HUDEP-2 (cell line): ENCODE measurements around the gene VAV3.

Experiments
- DNase-seq, 76 experiments: peaks; one replicate each; lab custom pipeline; 2025; ENCODE audit not compliant: unreplicated experiment in 76 of 76; lab: John Stamatoyannopoulos, UW

The VAV3 gene

DNA sequence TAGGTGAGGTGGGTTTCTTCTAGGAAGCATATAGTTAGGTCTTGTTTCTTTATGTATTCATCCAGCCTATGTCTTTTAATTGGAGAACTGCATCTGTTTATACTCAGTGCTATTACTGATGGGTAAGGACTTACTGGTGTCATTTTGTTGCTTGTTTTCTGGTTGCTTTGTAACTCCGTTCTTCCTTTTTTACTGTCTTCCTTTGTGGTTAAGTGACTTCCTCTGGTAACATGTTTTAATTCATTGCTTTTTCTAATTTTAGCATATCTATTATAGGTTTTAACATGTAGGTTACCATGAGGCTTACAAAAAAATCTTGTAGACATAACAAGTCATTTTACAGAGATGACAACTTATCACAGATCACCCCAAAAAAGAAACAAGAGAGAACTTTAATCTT lies 160.8 kb downstream of the VAV3 start:
- DNase-seq = no peak

DNA sequence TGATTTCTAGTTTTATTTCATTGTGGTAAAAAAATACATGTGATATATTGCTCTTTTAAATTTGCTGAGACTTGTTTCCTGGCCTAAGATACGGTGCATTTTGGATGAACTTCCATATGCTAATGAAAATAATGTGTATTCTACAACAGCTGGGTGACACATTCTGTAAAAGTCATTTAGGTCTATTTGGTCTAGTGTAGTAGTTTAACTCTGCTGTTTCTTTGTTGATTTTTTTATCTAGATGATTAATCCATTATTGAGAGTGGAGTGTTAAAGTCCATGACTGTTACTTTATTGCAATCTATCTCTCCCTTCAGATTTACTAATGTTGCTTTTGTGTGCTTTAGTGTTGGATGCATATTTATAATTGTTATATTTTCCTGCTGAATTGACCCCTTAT lies 161.4 kb downstream of the VAV3 start:
- no peak for DNase-seq

DNA sequence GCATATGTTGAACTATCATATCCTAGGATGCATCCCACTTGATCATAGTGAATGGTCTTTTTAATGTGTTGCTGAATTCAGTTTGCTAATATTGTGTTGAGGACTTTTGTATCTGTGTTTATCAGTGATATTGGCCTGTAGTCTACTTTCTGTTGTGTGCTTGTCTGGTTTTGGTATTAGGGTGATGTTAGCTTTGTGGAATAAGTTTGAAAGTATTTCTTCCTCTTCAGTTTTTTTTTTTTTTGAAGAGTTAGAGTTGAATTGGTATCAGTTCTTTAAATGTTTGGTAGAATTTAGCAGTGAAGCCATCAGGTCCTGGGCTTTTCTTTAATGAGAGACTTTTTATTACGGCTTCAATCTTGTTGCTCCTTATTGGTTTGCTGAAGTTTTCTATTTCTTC lies 162.3 kb downstream of the VAV3 start:
- no peak for DNase-seq

DNA sequence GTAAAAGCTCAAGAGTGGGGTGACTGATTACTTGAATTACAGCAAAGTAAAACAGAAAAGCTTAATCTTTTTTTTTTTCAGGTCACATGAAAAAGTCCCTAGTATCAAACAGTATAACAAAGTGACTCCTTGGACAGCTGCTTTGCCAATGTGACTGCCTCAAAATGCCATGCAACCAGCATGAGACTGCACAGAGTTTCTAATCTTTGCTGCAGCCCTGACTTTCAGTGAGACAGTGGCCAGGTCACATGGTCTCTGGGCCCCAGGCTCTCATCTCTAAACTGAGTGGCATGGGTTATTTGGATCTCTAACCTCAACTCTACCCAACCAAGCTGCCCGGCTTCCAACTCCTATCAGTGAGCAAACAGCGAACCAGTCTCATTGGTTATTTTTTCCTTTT lies 169.0 kb downstream of the VAV3 start:
- peak in 1 of 76 experiments; percentile 11 for DNase-seq

DNA sequence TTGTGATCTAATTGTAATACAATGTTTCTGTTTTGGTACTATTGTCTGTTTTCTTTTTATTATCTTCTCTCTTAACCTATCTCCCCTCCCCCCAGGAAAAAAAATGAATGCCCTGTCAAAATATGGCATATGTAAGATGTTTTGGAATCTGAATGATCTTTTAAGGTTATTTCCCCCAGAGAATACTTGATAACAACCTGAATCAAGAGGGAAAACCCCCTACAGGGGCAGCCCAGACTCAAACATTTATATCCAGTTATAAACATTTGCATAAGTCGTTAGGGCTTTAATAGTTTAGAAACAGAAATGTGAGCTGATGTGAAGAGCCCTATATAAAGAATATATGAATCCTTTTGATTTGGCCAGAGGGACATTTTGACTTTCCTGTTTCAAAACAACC lies 169.5 kb downstream of the VAV3 start:
- DNase-seq = no peak

DNA sequence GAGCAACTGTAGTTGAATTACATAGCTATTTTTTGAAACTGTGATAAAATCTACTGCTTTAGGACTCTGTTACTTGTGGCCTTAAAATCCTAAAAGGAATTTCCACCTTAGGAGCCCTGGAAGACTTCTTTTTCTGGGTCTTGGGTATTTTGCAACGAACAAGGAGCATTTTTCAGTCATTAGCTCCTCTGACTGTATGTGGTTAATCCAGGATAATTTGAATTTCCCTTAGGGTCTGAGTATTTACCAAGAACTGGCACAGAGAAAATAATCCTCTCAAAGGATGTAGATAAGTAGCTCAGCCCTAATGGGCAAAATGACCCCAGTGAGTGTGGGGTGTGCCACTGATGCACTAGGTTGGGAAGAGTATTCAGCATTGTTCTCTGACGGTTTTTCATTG lies 170.4 kb downstream of the VAV3 start:
- DNase-seq = no peak

DNA sequence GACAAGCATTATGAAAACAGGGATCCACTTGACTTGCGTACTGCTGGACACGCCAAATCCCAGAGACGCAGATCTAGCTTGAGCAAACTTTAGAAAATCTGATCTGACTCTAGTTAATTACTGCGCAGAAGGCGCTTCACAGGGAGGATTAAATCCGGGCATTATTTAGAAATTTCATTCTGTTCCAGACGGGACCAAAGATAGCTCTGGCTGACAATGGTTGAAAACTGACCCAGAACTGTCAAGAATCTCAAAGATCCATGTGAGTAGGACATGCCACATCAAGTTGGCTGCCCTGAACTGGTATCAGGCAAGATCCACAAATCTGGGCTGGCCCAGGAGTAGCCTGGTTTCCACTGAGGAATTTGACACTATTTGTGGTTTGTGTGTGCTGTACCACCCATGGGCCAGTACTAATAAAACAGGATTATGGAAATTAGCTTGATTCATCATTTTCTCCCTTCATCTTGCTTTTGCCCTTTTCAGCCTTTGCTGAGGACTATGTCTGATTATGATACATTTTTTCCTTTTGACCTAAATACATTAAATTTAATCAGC lies 171.0 kb downstream of the VAV3 start:
- DNase-seq = no peak

DNA sequence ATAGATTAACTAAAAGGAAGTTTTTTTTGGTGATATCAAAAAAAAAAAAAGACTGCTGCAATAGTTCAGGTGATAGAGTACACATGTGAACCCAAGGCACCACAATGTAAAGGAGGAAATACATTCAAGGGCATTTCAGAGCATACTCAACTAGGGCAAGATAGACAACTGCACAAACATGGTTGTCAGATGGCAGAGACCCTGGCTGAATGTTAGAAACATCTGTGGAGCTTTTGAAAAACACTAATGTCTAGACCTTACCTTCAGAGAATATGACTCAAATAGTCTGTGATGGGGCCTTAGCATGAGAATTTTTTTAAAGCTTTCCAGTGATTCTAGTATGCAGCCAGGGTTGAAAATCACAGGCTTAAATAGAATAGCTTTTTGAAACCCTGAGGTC lies 173.6 kb downstream of the VAV3 start:
- no peak for DNase-seq

DNA sequence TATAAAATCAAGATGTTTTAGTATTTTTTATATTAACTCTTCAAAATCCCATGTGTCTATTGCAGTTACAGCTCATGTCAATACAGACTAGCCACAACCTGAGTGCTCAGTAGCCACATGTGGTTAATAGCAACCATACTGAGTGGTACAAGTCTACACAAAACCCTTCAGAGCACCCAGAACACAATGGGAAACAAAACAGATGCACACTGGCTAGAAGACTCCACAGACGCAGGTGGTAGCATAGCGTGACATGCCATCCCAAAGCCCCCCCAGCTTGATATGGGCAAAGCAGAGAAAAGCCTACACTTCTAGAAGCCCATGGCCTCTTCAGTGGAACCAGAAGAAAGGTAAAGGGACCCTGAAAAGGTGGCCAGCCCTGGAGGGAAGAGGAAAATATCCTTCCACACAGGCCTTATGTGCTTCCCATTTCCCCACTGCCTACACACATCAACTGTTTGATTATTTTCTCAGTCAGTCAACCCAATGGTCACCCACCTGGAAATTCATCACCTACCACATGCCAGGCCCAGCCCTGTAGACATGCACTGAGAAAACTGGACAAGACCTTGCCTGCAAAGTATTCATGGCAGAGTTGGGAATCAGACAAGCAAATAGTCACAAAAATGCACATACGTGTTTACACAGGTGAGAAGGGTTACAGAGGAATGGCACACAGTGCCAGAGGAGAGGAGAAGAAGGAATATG lies 175.0 kb downstream of the VAV3 start:
- no peak for DNase-seq

DNA sequence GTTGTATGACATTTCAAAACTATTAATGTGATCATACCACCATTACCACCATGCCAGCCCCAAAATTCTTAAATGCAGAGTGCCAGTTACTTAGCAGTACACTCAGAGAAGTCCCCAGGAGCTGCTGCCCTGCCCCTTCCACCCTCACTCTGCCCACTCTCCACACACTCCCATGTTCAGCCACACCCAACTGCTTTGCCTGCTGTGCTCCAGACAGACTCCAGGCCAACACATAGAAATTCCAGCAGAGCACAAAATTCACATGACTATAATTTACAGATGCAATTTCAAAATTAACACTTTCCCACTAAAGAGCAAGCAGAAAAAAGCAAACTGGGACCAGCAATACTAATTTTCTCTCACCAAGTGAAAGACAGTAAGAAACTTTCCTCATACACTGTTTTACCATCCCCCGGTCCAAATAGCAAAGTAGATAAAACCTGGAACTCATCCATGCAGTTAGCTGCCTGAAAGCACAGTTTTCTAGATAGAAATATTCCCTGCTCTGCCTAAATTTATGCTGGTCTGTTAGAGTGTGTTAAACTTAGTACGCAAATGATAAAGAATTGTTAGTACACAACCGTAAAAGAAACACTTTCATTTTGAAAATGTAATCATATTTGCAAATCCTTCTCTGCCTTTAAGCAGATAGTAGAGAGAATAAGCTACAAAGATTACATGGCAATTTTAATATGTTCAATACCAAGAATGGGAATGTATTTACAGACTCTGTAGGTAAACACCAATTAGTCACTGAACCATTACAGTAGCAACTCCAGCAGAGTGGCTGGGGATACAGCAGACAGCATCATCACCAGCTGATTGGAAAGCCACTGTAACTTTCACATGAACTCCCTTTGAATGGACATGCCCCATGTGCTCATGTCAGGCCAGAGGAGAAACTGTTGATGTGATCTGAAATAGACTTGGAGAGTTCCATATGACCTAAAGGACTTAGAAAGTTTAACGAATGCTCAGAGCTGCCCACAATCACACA lies 176.5 kb downstream of the VAV3 start:
- peak in 1 of 76 experiments; percentile 2 for DNase-seq

DNA sequence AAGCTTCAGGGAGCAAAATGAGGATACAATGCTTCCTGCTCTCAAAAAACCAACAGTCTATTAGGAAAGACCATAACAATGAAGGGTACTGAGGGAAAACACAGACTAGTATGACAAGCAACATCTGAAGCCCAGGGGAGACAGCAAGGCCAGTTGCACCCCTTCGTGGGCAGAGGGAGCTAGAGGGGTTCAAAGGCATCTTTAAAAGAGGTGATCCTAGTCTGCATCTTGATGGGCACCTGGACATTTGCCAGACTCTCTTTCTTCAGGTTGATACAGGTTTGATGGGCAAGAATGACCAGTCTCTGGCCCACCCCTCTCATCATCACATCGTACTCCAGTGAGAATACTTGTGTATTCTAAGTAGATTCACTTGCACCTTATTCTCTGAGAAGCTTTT lies 177.7 kb downstream of the VAV3 start:
- DNase-seq = peak in 7 of 76 experiments; percentile 0 to 26 (median 3)

DNA sequence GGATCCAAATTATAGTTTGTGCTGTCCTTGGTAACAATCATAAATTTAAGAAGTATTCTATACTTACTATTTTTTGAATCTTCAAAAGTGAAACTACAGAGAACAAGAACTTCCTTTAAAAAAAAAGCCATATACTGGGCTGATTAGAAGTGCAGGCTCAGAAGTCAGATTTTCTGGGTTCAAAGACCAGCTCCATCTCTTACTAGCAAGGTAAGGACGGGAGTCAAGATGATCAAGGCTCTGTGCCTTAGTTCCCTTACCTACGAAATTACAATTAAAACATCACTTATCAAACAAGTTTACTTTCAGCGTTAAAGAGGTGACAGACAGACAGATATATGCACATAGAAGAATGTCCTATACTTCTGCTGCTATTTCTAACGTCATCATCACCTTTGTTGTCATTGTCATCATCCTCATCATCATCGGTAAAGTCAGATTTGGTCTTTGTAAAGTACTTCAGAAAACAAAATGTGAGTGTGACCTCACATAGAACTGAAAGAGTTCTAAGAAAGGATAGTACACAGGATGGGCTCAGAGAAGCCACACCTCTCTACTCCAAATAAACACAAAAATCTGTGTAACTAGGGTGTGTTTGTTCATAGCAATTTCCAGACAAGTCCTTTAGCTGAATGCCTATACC lies 178.7 kb downstream of the VAV3 start:
- DNase-seq = no peak

DNA sequence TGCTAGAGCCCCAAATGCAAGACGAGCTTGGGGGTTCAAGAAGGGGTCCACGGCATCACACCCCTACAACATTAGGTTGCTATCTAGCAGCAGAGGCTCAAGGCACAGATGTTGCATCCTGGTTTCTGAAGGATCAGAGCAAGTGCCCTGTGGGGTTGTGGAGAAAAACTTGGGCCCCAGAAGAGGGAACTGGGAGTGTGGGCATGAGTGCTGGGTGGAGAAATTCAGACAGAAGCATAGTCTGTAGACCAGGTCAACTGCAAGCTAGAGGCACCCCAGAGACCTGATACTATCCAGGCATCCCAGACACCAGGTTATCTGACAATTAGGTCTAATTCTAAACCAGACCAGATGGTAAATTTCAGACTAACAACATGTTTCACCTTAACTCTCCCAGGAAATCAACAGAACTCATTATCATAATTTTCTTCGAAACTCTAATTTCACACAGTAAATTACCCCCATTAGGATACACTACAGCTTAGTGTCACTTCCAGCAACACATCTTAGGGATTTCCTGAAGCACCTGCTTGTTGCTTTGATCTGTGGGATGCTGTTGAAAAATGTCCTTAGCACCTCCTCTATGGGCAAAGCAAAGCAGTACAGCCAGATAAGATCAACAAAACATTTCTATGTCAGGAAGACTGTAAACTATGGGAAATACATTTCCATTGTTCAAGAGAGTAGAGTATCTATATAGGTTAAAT lies 179.3 kb downstream of the VAV3 start:
- no peak for DNase-seq

DNA sequence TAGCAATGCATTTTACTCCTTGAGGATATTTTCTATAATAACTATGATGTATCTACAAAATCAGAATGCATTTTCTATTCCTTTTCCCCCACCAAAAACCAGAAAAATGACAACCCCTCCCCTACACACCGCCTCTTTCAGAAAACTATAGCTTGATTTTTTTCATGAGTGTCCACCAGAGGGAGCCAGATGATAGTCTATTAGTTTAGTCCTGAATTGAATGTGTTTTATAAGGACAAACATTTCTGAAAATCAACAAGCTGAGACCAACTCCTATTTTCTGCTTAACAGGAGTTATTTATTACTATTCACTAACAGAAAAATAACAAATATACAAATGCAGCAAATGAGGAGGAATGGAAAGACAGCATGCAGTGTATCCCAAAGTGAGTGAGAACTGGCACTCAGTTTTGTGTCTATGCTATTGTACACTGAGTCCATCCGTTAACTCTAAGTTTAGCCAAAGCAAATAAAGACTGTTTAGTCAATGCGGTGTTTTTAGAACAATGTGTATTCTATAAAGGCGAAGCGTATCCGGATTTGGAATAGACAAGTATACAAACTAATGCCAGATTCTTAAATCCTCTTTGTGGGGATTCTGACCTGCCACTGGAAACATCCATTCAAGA lies 182.6 kb downstream of the VAV3 start:
- DNase-seq = peak in 25 of 76 experiments; percentile 0 to 60 (median 28)

DNA sequence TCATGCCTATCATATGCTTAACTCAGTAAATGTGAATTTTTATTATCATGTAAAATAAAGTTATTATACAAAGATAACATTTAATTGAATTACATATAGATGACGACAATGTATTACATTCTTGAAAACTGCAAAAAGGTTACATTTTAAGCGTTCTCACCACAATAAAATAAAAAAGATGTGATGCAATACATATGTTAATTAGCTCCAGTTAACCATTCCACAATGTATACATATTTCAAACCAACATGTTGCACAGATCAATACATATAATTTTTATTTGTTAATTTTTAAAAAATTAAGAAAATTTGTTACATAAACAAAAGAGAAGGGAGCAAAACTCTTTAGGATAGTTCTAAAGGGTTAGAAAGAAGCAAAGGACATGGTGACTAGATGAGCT lies 183.7 kb downstream of the VAV3 start:
- DNase-seq = no peak

DNA sequence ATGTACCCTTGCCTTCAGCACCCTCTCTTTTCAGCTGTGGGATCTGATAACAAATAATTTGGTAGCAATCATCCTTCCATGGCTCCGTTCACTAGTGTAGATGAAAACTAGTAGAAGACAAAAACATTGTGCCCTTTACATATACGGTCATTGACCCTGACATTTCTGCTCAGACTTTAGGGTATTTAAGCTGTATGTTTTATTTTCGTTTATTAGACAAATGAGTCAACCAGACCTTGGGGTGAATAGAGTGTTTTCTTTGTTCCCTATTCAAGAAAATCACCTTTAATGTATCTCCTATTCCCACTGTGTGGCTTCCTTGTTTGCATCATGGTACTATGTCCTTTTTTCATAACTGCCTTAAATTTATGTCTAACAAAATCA lies 187.3 kb downstream of the VAV3 start:
- DNase-seq = no peak

DNA sequence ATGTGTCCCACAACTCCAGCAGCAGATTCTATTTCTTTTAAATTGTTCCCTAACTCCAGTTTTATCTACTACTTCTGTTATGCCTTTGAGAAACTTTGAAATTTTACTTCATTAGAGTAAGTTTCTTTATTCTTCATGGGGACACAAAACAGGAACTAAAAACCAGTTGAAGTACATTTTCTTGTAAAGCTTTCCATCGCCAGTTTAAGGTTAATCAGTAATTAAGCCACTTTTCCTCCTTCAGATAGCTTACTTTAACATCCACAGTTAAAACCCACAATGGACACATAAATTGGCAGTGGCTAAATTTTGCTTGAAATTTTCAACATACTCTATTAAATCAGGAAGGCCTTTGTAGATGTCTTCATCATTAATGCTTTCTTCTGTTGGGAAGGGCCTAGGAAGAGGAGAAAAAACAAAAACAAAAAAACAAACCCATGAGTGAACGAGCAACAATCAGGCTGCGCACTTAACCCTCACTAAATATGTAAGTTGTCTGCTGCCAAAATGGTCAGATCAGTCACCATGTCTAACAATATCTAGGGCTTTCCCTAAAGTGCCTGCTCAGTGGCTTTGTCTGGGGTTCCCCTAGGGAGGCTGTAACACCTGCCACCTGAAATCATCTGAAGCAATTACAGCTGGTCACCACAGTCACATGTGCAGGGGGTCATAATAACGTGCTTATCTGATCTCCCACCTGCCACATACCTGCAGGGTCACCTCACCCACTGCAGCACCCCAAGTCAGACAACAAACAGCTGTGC lies 187.9 kb downstream of the VAV3 start:
- no peak for DNase-seq

DNA sequence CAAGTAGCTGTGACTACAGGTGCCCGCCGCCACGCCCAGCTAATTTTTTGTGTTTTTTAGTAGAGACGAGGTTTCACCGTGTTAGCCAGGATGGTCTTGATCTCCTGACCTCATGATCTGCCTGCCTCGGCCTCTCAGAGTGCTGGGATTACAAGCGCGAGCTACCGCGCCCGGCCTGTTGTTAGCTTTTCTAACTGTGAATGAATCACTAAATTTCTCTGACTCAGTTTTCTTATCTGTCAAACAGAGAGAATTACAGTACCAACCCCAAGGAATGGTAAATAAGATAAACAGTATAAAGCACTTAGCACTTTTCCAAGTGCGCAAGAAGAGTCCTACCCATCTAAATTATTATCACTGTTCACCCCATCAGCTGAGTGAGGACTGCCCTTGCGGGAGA lies 193.6 kb downstream of the VAV3 start:
- DNase-seq = no peak

DNA sequence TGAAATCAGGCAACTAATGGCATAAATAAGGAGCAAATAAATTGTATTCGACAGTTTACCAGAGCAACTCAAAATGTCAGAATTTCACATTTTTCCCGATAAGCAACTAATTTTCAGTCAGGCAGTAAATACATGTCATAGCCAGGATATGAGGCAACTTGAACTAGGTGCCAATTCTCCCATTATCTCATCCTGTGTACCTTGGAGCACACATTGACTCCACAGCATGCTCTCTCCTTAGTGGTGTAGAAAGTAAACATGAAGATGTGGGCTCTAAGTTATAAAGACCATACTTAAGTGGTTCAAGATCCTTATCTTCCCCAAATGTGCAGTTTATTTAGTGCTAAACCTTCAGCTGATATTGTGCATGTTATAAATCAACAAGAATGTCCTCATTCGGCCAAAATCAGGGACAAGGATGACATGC lies 197.8 kb downstream of the VAV3 start:
- no peak for DNase-seq
